K562 (cell line): ENCODE results near the gene CRB2.

ENCODE experiments used
- CEBPB ChIP-seq: fragments of 450-650 bp; IDR thresholded peaks from 2 replicates; pipeline ENCODE4 v1.6.1; 2016; ENCODE audit warnings: missing genetic modification characterization, missing compliant biosample characterization
- CREM ChIP-seq: IDR thresholded peaks from 2 replicates; pipeline ENCODE4 v1.6.1; 2014; ENCODE audit warnings: antibody characterized with exemption, low read depth
- TCF7L2 ChIP-seq: fragments of 150-350 bp; IDR thresholded peaks from 2 replicates; pipeline ENCODE4 v1.6.1; 2016; ENCODE audit warnings: low read depth, mild to moderate bottlenecking, low read length, moderate library complexity
- U2AF1 ChIP-seq: fragments of 200-400 bp; formaldehyde crosslinking; optimal IDR thresholded peaks from 2 replicates; pipeline ENCODE3; 2017; ENCODE audit warnings: mild to moderate bottlenecking, low read depth, low read length, moderate library complexity
- ZBTB7A ChIP-seq: IDR thresholded peaks from 2 replicates; pipeline ENCODE4 v1.6.1; 2011; ENCODE audit warnings: low read depth, mild to moderate bottlenecking, low read length, moderate library complexity, borderline replicate concordance; ENCODE audit not compliant: control insufficient read depth

DNA sequence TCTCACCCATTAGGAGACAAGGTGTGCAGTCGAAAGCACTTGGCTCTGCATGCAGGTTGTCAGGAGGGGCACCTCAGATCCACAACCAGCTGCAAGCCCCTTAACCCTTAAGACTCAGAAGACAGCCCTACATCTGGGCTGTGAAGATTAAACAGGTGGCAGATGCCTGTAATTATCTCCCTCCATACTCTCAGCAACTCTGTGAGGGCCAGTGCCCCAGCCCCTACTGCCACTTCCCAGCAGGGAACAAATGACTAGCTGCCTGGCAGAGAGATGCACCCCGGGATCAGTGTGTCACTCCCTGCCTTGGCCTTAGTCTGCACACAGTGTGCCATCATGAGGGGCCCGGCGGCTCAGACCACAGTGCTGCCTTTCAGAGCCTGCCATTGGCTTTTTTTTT is 42.0 kb downstream of the CRB2 start:
- TF ChIP-seq CREM (no peak), U2AF1 (no peak), TCF7L2 (no peak), CEBPB (tag) (no peak), ZBTB7A (no peak)
